Activated CD8-positive, alpha-beta memory T cell treated with anti-CD3 and anti-CD28 coated beads for 1 hour (primary cell): ENCODE data around the gene RBM43.
"Not testable (repeated sequence)": the region's sequence is repeated elsewhere in the genome, so short reads cannot be mapped to it uniquely, and the experiment has no call there.

Experiments used
- DNase-seq, 2 donors: peaks; one replicate each; pipeline ENCODE4 v3.0.0-alpha.2; 2020; ENCODE audit warnings: low read depth in 1 of 2; ENCODE audit errors: extremely low read depth in 1 of 2

RBM43 gene

DNA sequence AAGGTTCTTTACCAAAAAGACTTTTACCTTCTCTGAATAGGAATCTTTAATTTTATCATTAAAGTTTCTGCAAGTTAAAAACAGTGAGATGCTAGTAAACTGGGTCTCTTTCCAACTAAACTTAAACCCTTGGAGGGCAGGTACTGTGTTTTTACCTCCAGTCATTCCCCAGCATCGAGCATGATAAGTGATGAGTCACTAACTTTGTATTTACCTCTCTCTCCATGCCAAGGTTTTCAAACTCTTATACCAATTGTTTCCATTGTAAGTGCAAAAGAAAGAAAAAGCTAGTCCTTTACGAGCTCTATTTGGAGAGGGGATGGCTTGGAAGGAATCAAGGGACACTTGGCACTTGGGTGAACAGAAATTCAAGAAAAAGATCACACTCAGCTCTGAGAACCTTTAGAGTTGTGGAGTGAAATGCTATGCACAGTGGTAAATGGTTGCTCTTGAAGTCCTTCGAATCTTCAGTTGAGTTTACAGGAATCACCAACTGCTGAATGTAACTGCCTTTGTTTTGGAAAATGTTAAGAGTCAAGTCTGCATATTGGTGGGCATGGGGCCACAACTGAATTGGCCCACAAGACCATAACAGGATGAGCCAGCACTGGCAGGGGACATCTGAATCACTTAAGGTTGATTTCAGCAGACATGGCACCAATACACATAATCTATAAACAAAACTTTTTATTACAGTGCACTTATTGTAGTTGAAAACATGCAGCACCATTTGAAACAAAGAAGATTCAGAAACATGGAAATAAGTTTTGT, 8.3 kb upstream of the RBM43 start:
- DNase-seq, result no peak

GRCh38 chr2:151268085-151268484, 6.4 kb upstream of the RBM43 start:
- no peak for DNase-seq

- no peak for DNase-seq
Observed at GRCh38 chr2:151267537-151267936, 5.9 kb upstream of the RBM43 start.

GRCh38 chr2:151265991-151266390, 4.3 kb upstream of the RBM43 start:
- DNase-seq, result no peak

DNA sequence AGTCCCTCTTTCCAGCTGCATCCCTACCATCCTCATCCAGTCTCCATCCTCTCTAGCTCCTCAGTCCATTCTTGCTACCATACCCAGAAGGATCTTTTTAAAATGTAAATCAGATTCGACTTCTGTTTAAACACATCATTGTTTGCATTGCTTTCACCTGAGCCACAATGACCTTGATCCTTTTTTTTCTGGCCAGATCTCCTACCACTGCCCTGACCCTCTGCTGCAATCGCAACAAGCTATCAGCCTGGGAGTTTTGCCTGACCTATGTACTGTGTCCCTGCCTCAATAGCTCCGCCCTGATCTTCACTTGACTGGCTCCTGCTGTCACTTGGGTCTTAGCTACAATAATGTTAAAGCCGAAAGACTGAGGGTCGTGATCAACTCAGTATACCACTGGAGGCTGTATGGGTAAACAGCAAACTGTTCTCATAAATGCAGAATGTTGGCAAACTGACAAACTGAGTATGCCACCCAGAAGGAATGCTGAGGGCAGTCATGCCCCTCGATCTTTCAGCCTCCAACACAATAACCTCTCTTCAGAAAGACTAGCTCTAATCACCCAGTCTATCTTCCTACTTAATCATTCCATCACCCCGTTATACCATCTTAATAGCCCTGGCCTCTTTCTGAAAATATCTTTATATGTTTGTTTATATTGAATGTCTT, 2.6 kb upstream of the RBM43 start:
- no peak for DNase-seq

DNA sequence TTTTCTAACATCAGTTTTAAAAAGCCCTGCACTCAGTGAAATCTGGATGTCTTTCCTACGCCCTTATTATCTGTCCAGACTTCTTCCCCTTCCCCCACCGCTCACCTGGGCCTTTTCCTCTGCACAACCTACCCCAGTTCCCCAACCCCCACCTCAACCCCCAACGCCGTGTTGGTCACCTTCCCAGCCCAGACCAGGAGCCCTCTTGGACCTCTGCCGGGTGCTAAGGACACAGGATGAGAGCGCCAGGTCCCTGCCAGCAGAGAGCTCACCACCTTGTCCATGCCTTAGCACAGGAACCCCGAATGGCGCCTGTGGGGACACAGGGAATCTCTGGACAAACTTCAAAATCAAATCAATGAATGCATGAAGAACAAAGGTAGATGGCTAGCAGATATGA, 966 bp upstream of the RBM43 start:
- no peak for DNase-seq

DNA sequence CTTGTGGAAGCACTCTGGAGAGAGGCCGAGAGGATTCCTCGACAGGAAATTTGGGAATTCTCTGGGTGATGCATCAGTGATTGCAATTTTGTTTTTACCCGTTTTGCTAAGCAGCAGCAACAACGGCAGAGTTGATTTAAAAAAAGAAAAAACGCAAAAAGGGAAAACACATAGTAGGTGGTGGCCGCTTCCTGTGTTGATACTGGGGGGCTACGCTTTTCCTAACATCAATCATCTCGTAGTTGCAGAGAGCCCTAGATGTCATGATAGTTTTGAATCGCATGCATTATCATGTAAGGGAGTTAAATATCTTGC, 271 bp upstream of the RBM43 start:
- DNase-seq, result no peak

- DNase-seq, result no peak
Observed at GRCh38 chr2:151260573-151261230, 961 bp downstream of the RBM43 start.

- DNase-seq, result no peak
Observed at GRCh38 chr2:151258121-151258520, 3.5 kb downstream of the RBM43 start.

DNA sequence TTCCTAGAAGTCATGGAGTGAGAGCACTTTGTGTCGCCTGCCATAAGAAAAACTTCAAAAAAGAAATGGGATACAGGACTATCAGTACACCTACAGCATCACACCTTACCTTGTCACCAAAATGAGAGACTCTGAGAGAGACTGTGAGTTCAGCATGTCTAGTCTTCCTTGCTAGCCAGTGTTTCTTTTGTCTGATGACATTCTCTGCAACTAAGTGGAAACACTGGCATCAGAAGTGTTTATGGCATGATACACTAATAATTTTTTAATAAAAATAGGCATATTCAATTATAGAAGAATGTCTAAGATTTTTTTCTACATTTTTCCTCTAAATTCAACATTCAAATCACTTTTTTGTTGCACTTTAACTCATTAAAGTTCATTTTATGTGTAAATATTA, 9.0 kb downstream of the RBM43 start:
- DNase-seq, result no peak

DNA sequence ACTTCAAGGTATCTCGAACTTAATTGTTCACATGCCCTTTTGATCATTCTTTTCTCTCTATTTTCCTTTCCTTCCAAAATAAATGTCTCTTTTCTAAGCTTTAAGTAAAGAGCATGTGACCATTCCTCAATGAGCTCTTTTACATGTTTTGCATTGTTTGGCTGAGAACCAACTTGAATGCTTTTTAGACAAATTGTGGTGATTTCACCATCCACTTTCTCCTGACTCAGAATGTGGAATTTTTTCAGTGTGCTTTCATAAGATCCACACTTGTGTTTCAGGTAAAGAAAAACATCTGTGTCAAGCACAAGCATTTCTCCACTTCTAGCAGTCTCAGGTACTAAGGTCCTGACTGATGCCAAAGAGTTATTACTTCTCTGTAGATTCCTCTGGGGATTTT, 10.7 kb downstream of the RBM43 start:
- DNase-seq, result no peak

GRCh38 chr2:151247432-151247831, 14.2 kb downstream of the RBM43 start:
- no peak for DNase-seq

- DNase-seq, result no peak
Observed at GRCh38 chr2:151246152-151246551, 15.5 kb downstream of the RBM43 start.

DNA sequence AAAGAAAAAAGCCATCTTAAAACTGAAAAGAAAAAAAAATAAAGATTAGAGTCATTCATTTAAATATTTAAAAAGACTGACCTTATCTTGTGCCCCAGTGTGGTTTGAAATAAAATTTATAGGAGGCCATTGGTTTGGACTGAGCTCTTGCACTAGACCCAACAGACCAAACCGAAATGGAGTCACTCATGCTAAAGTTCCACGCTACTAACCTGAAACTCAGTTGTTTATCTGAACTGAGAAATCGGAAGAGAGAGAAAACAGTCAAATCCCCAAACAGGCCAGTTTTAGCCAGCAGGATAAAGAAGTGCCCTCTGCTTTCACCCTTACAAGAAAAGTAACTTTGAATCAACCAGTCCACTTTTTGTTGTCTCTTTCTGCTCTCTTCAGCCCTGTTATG, 18.2 kb downstream of the RBM43 start:
- DNase-seq, result no peak

DNA sequence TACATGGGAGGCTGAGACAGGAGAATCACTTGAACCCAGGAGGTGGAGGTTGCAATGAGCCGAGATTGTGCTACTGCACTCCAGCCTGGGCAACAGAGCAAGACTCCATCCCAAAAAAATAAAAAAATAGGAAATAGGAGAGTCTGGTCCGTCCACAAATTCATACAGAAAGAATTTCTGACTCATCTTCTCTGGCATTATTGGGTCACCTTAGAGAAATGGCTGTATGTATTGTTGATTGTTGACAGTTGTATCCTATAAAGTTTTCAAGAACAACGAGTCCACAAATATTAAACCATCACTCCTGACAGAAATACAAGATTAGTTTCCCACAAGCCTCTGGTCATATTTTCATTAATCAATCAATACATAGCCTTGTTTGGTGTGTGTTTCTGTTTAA, 20.4 kb downstream of the RBM43 start:
- no peak for DNase-seq

DNA sequence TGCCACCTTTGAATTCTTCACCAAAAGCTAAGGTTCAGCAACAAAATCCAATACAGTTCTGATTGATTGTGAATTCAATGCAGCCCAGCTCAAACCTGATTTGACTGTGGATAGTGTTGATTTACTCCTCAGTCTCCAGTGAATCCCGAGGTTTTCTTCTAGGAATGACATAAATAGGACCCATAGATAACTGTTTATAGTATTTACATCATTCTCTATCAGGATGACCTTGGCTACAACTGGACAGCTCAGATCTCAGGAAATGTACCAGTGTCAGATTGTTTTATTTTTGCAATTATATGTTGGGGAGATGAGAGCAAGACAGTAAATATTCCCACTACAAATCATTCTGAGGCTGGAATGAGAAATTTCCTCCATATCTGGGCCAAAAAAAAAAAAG, 21.2 kb downstream of the RBM43 start:
- DNase-seq, result no peak

DNA sequence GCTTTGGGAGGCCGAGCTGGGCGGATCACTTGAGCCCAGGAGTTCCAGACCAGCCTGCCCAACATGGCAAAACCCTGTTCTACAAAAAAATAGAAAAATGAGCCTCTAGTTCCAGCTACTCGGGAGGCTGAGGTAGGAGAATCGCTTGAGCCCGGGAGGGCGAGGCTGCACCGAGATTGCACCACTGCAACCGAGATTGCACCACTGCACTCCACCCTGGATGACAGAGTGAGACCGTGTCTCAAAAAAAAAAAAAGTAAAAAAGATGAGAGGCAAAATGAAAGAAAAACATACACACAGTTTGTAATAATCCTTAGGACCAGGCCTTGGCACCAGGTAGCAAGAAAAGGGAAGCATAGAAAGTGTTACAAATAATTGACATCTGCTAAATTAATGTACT, 22.0 kb downstream of the RBM43 start:
- DNase-seq, result no peak

DNA sequence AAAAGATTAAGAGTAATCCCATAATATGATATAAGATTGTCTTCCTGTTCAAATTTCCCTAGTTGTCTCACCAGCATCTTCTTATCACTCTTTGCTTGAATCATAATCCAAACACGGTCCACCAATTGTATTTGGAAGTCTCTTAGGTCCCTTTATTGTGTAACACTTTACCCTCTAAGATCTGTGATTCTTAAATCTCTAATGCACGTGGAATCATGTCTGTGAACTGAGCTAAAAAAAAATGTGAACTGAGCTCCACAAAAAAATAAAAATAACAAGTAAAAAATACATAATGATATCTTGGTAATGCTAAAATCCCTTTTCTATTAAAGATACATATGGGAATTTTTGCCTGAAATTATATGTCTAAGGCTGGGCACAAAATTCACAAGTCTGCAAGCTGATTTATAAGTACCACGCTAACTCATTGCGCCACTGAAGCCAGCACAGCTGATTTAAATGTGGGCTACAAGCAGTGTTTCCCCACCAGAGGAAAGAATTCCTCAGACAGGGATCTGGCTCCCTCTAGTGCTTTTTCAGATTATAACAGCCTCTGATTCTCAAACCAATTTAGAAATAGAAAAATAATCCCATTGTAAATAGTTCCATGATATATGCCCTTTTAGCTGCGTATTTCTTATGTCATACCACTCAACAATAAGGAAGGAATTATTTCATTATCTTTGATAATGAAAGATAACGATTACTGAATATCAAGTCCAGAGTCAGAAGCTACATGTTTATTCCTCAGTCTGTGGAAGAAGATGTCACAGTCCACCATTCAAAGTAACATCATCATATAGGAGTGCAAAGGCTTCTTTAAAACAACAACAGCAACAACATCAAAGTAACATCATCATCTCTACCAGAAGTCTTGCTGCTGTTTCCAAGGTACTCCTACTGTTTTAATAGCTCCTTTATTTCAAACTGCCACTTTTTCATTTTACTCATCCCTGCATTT, 22.9 kb downstream of the RBM43 start:
- DNase-seq, result no peak

DNA sequence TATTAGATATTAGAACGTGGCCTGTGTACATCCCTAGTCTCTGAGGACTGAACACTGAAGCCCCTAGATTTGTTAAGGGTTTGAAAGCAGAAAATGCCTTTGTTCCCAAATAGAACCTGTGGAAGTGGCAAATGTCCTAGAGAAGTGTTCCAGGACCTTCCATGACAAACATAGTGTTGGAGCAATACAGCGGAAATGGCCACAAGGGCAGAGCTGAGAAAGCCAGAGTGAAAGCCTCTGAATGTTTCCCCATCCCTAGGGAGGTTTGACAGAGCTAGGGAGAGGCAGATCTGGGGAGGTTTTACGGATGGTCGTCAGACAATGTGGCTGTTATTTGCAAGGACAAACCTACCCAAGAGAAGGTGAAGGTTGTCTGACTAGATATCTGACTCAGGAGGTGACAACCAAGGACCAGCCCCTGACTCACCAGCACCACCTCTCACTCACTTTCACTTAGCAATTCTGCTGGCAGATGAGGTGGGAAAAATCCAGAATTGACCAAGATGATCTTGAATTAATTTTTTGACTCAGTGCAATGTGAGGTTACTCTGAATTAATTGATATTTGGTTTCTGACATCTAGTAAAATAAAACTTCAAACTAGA, 24.1 kb downstream of the RBM43 start:
- no peak for DNase-seq

DNA sequence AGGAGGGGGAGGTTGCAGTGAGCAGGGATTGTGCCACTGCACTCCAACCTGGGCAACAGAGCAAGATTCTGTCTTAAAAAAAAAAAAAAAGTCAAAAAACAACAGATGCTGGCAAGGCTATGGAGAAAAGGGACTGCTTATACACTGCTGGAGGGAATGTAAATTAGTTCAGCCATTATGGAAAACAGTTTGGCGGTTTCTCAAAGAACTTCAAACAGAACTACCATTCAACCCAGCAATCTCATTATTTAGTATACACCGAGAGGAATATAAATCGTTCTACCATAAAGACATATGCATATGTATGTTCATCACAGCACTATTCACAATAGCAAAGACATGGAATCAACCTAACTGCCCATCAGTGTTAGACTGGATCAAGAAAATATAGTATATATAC, 27.9 kb downstream of the RBM43 start:
- not testable (repeated sequence) for DNase-seq

- DNase-seq, result not testable (repeated sequence)
Observed at GRCh38 chr2:151233288-151233687, 28.4 kb downstream of the RBM43 start.
